SK-N-SH treated with all-trans-retinoic acid at 6 μM for 48 hours (cell line): ENCODE results near the gene NTN1.

Experiments used
- ATAC-seq: fragments of 200-7000 bp; cut with Tn5 transposase; 3 replicates; pipeline ENCODE4 v1.9.1; 2020; ENCODE audit warnings: mild to moderate bottlenecking, moderate library complexity
- ARNTL ChIP-seq: fragments of 450-650 bp; formaldehyde crosslinking; IDR thresholded peaks from 2 replicates; pipeline ENCODE4 v1.5.0; 2020; ENCODE audit warnings: low read depth, mild to moderate bottlenecking, moderate library complexity, borderline replicate concordance
- BACH2 ChIP-seq: fragments of 250-450 bp; sonication (Bioruptor Pico); IDR thresholded peaks from 2 replicates; pipeline ENCODE4 v1.9.0; 2021; ENCODE audit warnings: mild to moderate bottlenecking, borderline replicate concordance
- CREB5 ChIP-seq: fragments of 250-450 bp; sonication (Bioruptor Pico); IDR thresholded peaks from 2 replicates; pipeline ENCODE4 v1.5.1; 2020; ENCODE audit warnings: low read depth, mild to moderate bottlenecking, moderate library complexity
- CSDC2 ChIP-seq: fragments of 250-450 bp; sonication (Bioruptor Pico); IDR thresholded peaks from 2 replicates; pipeline ENCODE4 v1.5.0; 2020; ENCODE audit warnings: mild to moderate bottlenecking, moderate library complexity
- CSRNP3 ChIP-seq: fragments of 250-450 bp; sonication (Bioruptor Pico); IDR thresholded peaks from 2 replicates; pipeline ENCODE4 v1.5.1; 2021; ENCODE audit warnings: mild to moderate bottlenecking, moderate library complexity
- ESRRG ChIP-seq: fragments of 250-450 bp; sonication (Bioruptor Pico); IDR thresholded peaks from 2 replicates; pipeline ENCODE4 v1.6.1; 2021; ENCODE audit warnings: mild to moderate bottlenecking
- GLIS3 ChIP-seq: fragments of 250-450 bp; sonication (Bioruptor Pico); IDR thresholded peaks from 2 replicates; pipeline ENCODE4 v1.5.0; 2020; ENCODE audit warnings: mild to moderate bottlenecking, moderate library complexity
- ISL1 ChIP-seq: fragments of 250-450 bp; sonication (Bioruptor Pico); IDR thresholded peaks from 2 replicates; pipeline ENCODE4 v2.1.2; 2022; ENCODE audit warnings: mild to moderate bottlenecking, moderate library complexity
- OSR1 ChIP-seq: fragments of 250-450 bp; sonication (Bioruptor Pico); IDR thresholded peaks from 2 replicates; pipeline ENCODE4 v1.8.0; 2022; ENCODE audit warnings: moderate library complexity, mild to moderate bottlenecking, inconsistent platforms
- PATZ1 ChIP-seq: fragments of 250-450 bp; sonication (Bioruptor Pico); IDR thresholded peaks from 2 replicates; pipeline ENCODE4 v1.8.0; 2020; ENCODE audit warnings: mild to moderate bottlenecking, moderate library complexity, borderline replicate concordance
- POU6F1 ChIP-seq: fragments of 250-450 bp; sonication (Bioruptor Pico); IDR thresholded peaks from 2 replicates; pipeline ENCODE4 v1.8.0; 2021; ENCODE audit warnings: low read depth, mild to moderate bottlenecking, moderate library complexity, borderline replicate concordance
- PPARA ChIP-seq: fragments of 250-450 bp; sonication (Bioruptor Pico); IDR thresholded peaks from 2 replicates; pipeline ENCODE4 v1.5.0; 2020; ENCODE audit warnings: mild to moderate bottlenecking, borderline replicate concordance
- TCF4 ChIP-seq: fragments of 250-450 bp; sonication (Bioruptor Pico); IDR thresholded peaks from 2 replicates; pipeline ENCODE4 v1.8.0; 2021; ENCODE audit warnings: mild to moderate bottlenecking, moderate library complexity, borderline replicate concordance
- TOX ChIP-seq: fragments of 250-450 bp; sonication (Bioruptor Pico); IDR thresholded peaks from 2 replicates; pipeline ENCODE4 v1.8.0; 2021; ENCODE audit warnings: mild to moderate bottlenecking, moderate library complexity, borderline replicate concordance
- TSHZ2 ChIP-seq: fragments of 250-450 bp; sonication (Bioruptor Pico); IDR thresholded peaks from 2 replicates; pipeline ENCODE4 v1.5.0; 2020; ENCODE audit warnings: mild to moderate bottlenecking, moderate library complexity
- ZC3H10 ChIP-seq: fragments of 250-450 bp; sonication (Bioruptor Pico); IDR thresholded peaks from 2 replicates; pipeline ENCODE4 v1.5.1; 2021; ENCODE audit warnings: mild to moderate bottlenecking, moderate library complexity
- ZFP30 ChIP-seq: fragments of 450-650 bp; formaldehyde crosslinking; IDR thresholded peaks from 2 replicates; pipeline ENCODE4 v1.5.0; 2022; ENCODE audit warnings: mild to moderate bottlenecking, moderate library complexity
- ZNF565 ChIP-seq: fragments of 450-650 bp; formaldehyde crosslinking; conservative IDR thresholded peaks from 2 replicates; pipeline ENCODE4 v1.5.0; 2020; ENCODE audit warnings: low read depth, mild to moderate bottlenecking, moderate library complexity
- ZNF70 ChIP-seq: fragments of 450-650 bp; formaldehyde crosslinking; IDR thresholded peaks from 2 replicates; pipeline ENCODE4 v1.5.0; 2020; ENCODE audit warnings: mild to moderate bottlenecking, moderate library complexity

NTN1 gene

GRCh38 chr17:9090641-9091096, 69.4 kb downstream of the NTN1 start (continued):
- TF ChIP-seq POU6F1 (no peak), ZC3H10 (no peak)

GRCh38 chr17:9094193-9094592, 72.9 kb downstream of the NTN1 start:
- TF ChIP-seq ISL1 (CRISPR knock-in tag) (no peak), PPARA (CRISPR knock-in tag) (no peak), TOX (no peak), TCF4 (CRISPR knock-in tag) (no peak), ARNTL (CRISPR knock-in tag) (no peak), CSDC2 (no peak), ZNF70 (CRISPR knock-in tag) (no peak), BACH2 (CRISPR knock-in tag) (no peak), ZFP30 (CRISPR knock-in tag) (no peak), GLIS3 (no peak), ESRRG (CRISPR knock-in tag) (no peak)
- no peak for ATAC-seq

GRCh38 chr17:9095390-9095789, 74.1 kb downstream of the NTN1 start:
- TF ChIP-seq ISL1 (CRISPR knock-in tag) (no peak), BACH2 (CRISPR knock-in tag) (no peak), GLIS3 (no peak), OSR1 (CRISPR knock-in tag) (no peak), ESRRG (CRISPR knock-in tag) (no peak), CREB5 (no peak), CSDC2 (no peak), PPARA (CRISPR knock-in tag) (no peak), TSHZ2 (CRISPR knock-in tag) (no peak), ZNF565 (no peak), TCF4 (CRISPR knock-in tag) (no peak), PATZ1 (CRISPR knock-in tag) (no peak)
- TF ChIP-seq, all 23 proteins: peak for 0
- no peak for ATAC-seq

- no peak for ATAC-seq
- TF ChIP-seq TCF4 (CRISPR knock-in tag) (no peak), ZC3H10 (no peak), CSRNP3 (CRISPR knock-in tag) (no peak), ZNF565 (no peak), GLIS3 (no peak)
- TF ChIP-seq, all 23 proteins: peak for 0
Observed at GRCh38 chr17:9098242-9098825, 77.0 kb downstream of the NTN1 start.
